A673 (cell line): ENCODE data around the gene ZNF264. TPM values are rescaled to one million over a fixed set of nuclear protein-coding genes. Genes with fewer than 3 reads are reported as not detected.
"Not testable (repeated sequence)": the region's sequence is repeated elsewhere in the genome, so short reads cannot be mapped to it uniquely, and the experiment has no call there.

ENCODE experiments used
- BruUV-seq: library from RNA; stranded (reverse); fragments of 400-500 nt; replicated peaks from 2 replicates; lab custom pipeline; 2021; lab: Mats Ljungman, UMichigan
- CTCF ChIA-PET: fragments of 300-600 bp; sonication (Branson Sonifier 250); formaldehyde crosslinking; loops from one replicate; lab custom pipeline; 2022; ENCODE audit warnings: antibody characterized with exemption; lab: Charles Lee
- POLR2A ChIA-PET: fragments of 300-600 bp; sonication (Branson Sonifier 250); formaldehyde crosslinking; loops from one replicate; lab custom pipeline; 2022; ENCODE audit warnings: antibody characterized with exemption; ENCODE audit not compliant: low non-redundant PET; lab: Charles Lee
- DNase-seq: peaks from one replicate; pipeline ENCODE4 v3.0.0-alpha.2; 2015; ENCODE audit warnings: low spot score
- H3K27ac ChIP-seq: fragments of 200-600 bp; sonication (generic); 2 replicates; pipeline ENCODE4 v1.5.1; 2016; ENCODE audit warnings: mixed run types, low read depth, mild to moderate bottlenecking, mixed read lengths, antibody characterized with exemption, low read length; ENCODE audit not compliant: poor library complexity, severe bottlenecking
- H3K27me3 ChIP-seq: fragments of 200-600 bp; sonication (generic); replicated peaks from 2 replicates; pipeline ENCODE4 v1.6.1; 2017; ENCODE audit warnings: mixed run types, low read depth, mild to moderate bottlenecking, mixed read lengths, antibody characterized with exemption, low read length; ENCODE audit not compliant: insufficient read depth, poor library complexity
- H3K36me3 ChIP-seq: fragments of 200-600 bp; sonication (generic); 2 replicates; pipeline ENCODE4 v1.6.1; 2016; ENCODE audit warnings: mixed run types, mild to moderate bottlenecking, mixed read lengths, antibody characterized with exemption, low read length; ENCODE audit not compliant: insufficient read depth, poor library complexity, severe bottlenecking
- H3K4me1 ChIP-seq: fragments of 200-600 bp; sonication (generic); 2 replicates; pipeline ENCODE4 v1.6.1; 2017; ENCODE audit warnings: mixed run types, mild to moderate bottlenecking, mixed read lengths, antibody characterized with exemption, low read length; ENCODE audit not compliant: insufficient read depth, poor library complexity, severe bottlenecking
- H3K4me3 ChIP-seq: fragments of 200-600 bp; sonication (generic); 2 replicates; pipeline ENCODE4 v1.5.1; 2016; ENCODE audit warnings: low read depth, mixed run types, mild to moderate bottlenecking, mixed read lengths, low read length; ENCODE audit not compliant: poor library complexity, severe bottlenecking
- H3K9me3 ChIP-seq: fragments of 200-600 bp; sonication (generic); 2 replicates; pipeline ENCODE4 v1.6.1; 2016; ENCODE audit warnings: mixed run types, low read depth, mild to moderate bottlenecking, mixed read lengths, antibody characterized with exemption, low read length; ENCODE audit not compliant: poor library complexity, severe bottlenecking
- EZH2 ChIP-seq: fragments of 200-600 bp; sonication (generic); IDR thresholded peaks from 2 replicates; pipeline ENCODE4 v1.6.1; 2017; ENCODE audit warnings: borderline replicate concordance, low read depth, mild to moderate bottlenecking, mixed read lengths, antibody characterized with exemption, low read length; ENCODE audit not compliant: poor library complexity, severe bottlenecking
- intact Hi-C: fragments of 100-400 bp; cut with micrococcal nuclease; formaldehyde crosslinking; loops from one replicate; pipeline ENCODE4 v1.10.0; 2022; ENCODE audit not compliant: unreplicated experiment
- total RNA-seq: library from RNA; stranded (reverse); gene quantifications from 2 replicates; pipeline ENCODE4 v1.2.3, GENCODE V29; 2021
- TF ChIP-seq, protein P1 (sequence below): fragments of 300-800, 200-600 bp; sonication (generic); conservative IDR thresholded peaks from 2 replicates; pipeline ENCODE4 v1.5.1; 2017; ENCODE audit warnings: low read depth, mild to moderate bottlenecking, antibody characterized with exemption, low read length, moderate library complexity, mixed read lengths

The ZNF264 gene
- total RNA-seq, 1 experiment from 2014 or later: 25.8 TPM

- no peak for DNase-seq
- BruUV-seq: no TSS peak
- Histone ChIP-seq H3K36me3 (peaks cover 38% of the 10 kb centered on the region), H3K27ac (no peak overlapping the region), H3K4me1 (peaks cover 5% of the 10 kb centered on the region), H3K27me3 (no peaks in the 10 kb centered on the region), H3K9me3 (peaks cover 15% of the 10 kb centered on the region), H3K4me3 (peak overlapping the region; percentile 77)
- intact Hi-C loops: no loop called here
- TF ChIP-seq EZH2: no peak
- TF ChIP-seq, protein P1, sequence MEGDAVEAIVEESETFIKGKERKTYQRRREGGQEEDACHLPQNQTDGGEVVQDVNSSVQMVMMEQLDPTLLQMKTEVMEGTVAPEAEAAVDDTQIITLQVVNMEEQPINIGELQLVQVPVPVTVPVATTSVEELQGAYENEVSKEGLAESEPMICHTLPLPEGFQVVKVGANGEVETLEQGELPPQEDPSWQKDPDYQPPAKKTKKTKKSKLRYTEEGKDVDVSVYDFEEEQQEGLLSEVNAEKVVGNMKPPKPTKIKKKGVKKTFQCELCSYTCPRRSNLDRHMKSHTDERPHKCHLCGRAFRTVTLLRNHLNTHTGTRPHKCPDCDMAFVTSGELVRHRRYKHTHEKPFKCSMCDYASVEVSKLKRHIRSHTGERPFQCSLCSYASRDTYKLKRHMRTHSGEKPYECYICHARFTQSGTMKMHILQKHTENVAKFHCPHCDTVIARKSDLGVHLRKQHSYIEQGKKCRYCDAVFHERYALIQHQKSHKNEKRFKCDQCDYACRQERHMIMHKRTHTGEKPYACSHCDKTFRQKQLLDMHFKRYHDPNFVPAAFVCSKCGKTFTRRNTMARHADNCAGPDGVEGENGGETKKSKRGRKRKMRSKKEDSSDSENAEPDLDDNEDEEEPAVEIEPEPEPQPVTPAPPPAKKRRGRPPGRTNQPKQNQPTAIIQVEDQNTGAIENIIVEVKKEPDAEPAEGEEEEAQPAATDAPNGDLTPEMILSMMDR: no peak
- CTCF ChIA-PET: no interaction called here
- POLR2A ChIA-PET: no interaction called here
Observed at GRCh38 chr19:57192993-57193392, 1.7 kb downstream of the ZNF264 start.

- H3K4me1 ChIP-seq, CTCF ChIA-PET, POLR2A ChIA-PET, DNase-seq, H3K4me3 ChIP-seq, intact Hi-C loops, H3K27ac ChIP-seq, H3K27me3 ChIP-seq, BruUV-seq, H3K9me3 ChIP-seq: not testable (repeated sequence)
- peaks cover 38% of the 10 kb centered on the region for H3K36me3 ChIP-seq
Observed at GRCh38 chr19:57197874-57198273, 6.6 kb downstream of the ZNF264 start.

DNA sequence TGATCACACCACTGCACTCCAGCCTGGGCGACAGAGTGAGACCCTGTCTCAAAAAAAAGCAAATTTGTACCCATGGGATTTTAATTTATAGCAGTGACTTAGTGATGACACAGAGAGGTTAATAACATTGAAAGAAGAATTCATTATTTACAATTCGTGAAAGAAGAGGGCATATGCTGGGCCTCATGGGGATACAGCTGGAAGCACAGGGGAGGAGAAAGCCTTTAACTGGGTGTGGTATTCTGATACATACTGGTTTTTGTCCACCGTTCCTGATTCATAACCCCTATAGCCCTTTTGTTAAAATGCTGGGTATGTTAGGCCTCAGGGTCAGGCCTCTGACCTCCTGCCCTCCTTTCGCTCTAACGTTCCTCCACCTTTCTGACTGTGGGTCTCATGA, 10.9 kb downstream of the ZNF264 start:
- intact Hi-C loops: no loop called here
- CTCF ChIA-PET: no interaction called here
- Histone ChIP-seq H3K4me1 (no peaks in the 10 kb centered on the region), H3K9me3 (no peaks in the 10 kb centered on the region), H3K36me3 (peaks cover 20% of the 10 kb centered on the region), H3K27ac (no peak overlapping the region), H3K4me3 (no peak overlapping the region), H3K27me3 (no peaks in the 10 kb centered on the region)
- POLR2A ChIA-PET: no interaction called here
- TF ChIP-seq, protein P1: no peak
- TF ChIP-seq EZH2: no peak
- DNase-seq: no peak
- no TSS peak for BruUV-seq

GRCh38 chr19:57210381-57210780, 19.1 kb downstream of the ZNF264 start:
- H3K27ac ChIP-seq: no peak overlapping the region
- intact Hi-C loops: no loop called here
- TF ChIP-seq EZH2: no peak
- TF ChIP-seq, protein P1: no peak
- CTCF ChIA-PET: no interaction called here
- POLR2A ChIA-PET: no interaction called here
- no peak for DNase-seq
- no peaks in the 10 kb centered on the region for H3K9me3 ChIP-seq
- H3K4me3 ChIP-seq: no peak overlapping the region
- H3K4me1 ChIP-seq: no peaks in the 10 kb centered on the region
- H3K36me3 ChIP-seq: peaks cover 65% of the 10 kb centered on the region
- BruUV-seq: no TSS peak
- no peaks in the 10 kb centered on the region for H3K27me3 ChIP-seq
